Measurements from ENCODE around the gene OR6N1.

Gene OR6N1

GRCh38 chr1:158735848-158736247 lies 36.1 kb downstream of the OR6N1 start:
- no peak for DNase-seq

- no peak for DNase-seq
Measured at GRCh38 chr1:158732524-158732923, 39.5 kb downstream of the OR6N1 start.

- no peak for DNase-seq
Measured at GRCh38 chr1:158731707-158732106, 40.3 kb downstream of the OR6N1 start.

- no peak for DNase-seq
Measured at GRCh38 chr1:158730453-158730852, 41.5 kb downstream of the OR6N1 start.

GRCh38 chr1:158728510-158729225 lies 43.3 kb downstream of the OR6N1 start:
- DNase-seq = no peak

GRCh38 chr1:158724442-158724841 lies 47.6 kb downstream of the OR6N1 start:
- DNase-seq = no peak

GRCh38 chr1:158720620-158721019 lies 51.4 kb downstream of the OR6N1 start, which contains the start of gene OR6K3:
OR6K3 (minus strand) TSS chr1:158720720; CDS start chr1:158718115, 2,605 bp downstream.
- no peak for DNase-seq

GRCh38 chr1:158719664-158720063 lies 52.3 kb downstream of the OR6N1 start:
- no peak for DNase-seq

- DNase-seq = no peak
Measured at GRCh38 chr1:158717344-158717743, 54.7 kb downstream of the OR6N1 start.

- no peak for DNase-seq
Measured at GRCh38 chr1:158716335-158716734, 55.7 kb downstream of the OR6N1 start.

- DNase-seq = no peak
Measured at GRCh38 chr1:158714754-158715153, 57.2 kb downstream of the OR6N1 start.
